HCT116 (cell line): ENCODE results near the gene ATG4B.

Experiments
- ELF1 ChIP-seq: IDR thresholded peaks from 2 replicates; pipeline ENCODE4 v1.6.1; 2012; ENCODE audit warnings: low read depth, borderline replicate concordance
- EZH2 ChIP-seq: fragments of 200-600 bp; sonication (generic); IDR thresholded peaks from 2 replicates; pipeline ENCODE4 v1.6.1; 2017; ENCODE audit warnings: antibody characterized with exemption, mixed run types
- EZH2phosphoT487 ChIP-seq: fragments of 200-600 bp; IDR thresholded peaks from 2 replicates; pipeline ENCODE4 v1.6.1; 2018; ENCODE audit warnings: antibody characterized with exemption, borderline replicate concordance
- MAX ChIP-seq: IDR thresholded peaks from 2 replicates; pipeline ENCODE4 v1.6.1; 2012
- POLR2A ChIP-seq: IDR thresholded peaks from 2 replicates; pipeline ENCODE4 v1.7.0; 2011; ENCODE audit warnings: borderline replicate concordance; ENCODE audit not compliant: insufficient read depth, insufficient read length; ENCODE audit errors: extremely low read depth
- POLR2AphosphoS5 ChIP-seq: IDR thresholded peaks from 2 replicates; pipeline ENCODE4 v1.6.1; 2011; ENCODE audit warnings: mild to moderate bottlenecking, low read depth, low read length, moderate library complexity
- RAD21 ChIP-seq: IDR thresholded peaks from 2 replicates; pipeline ENCODE4 v1.6.1; 2012; ENCODE audit warnings: low read depth, mild to moderate bottlenecking
- REST ChIP-seq: IDR thresholded peaks from 2 replicates; pipeline ENCODE4 v1.6.1; 2012; ENCODE audit warnings: low read depth
- SP1 ChIP-seq: IDR thresholded peaks from 2 replicates; pipeline ENCODE4 v1.6.1; 2012; ENCODE audit warnings: low read depth
- ZBTB33 ChIP-seq: IDR thresholded peaks from 2 replicates; pipeline ENCODE4 v1.6.1; 2011; ENCODE audit warnings: mild to moderate bottlenecking, low read length, moderate library complexity; ENCODE audit not compliant: insufficient replicate concordance; ENCODE audit errors: extremely low read depth
- ZFX ChIP-seq: fragments of 450-650 bp; IDR thresholded peaks from 2 replicates; pipeline ENCODE4 v1.6.1; 2017
- ZNF274 ChIP-seq: fragments of 200-500 bp; sonication (Bioruptor generic); IDR thresholded peaks from 2 replicates; pipeline ENCODE4 v1.6.1; 2014; ENCODE audit warnings: mild to moderate bottlenecking, low read depth, low read length, inconsistent platforms
- TF ChIP-seq, protein P1 (sequence below), 3 experiments: fragments of 200-600 bp in 1 of 3; sonication (generic) in 1 of 3; IDR thresholded peaks in 2 of 3; conservative IDR thresholded peaks in 1 of 3; 2 replicates each; pipeline ENCODE4 v1.5.1; 2012 to 2017; ENCODE audit warnings: low read depth in 2 of 3, low read length in 2 of 3, antibody characterized with exemption in 1 of 3, borderline replicate concordance in 1 of 3, control low read depth in 1 of 3, mild to moderate bottlenecking in 1 of 3, mixed read lengths in 1 of 3, mixed run types in 1 of 3, moderate library complexity in 1 of 3; ENCODE audit not compliant: insufficient read depth in 1 of 3

DNA sequence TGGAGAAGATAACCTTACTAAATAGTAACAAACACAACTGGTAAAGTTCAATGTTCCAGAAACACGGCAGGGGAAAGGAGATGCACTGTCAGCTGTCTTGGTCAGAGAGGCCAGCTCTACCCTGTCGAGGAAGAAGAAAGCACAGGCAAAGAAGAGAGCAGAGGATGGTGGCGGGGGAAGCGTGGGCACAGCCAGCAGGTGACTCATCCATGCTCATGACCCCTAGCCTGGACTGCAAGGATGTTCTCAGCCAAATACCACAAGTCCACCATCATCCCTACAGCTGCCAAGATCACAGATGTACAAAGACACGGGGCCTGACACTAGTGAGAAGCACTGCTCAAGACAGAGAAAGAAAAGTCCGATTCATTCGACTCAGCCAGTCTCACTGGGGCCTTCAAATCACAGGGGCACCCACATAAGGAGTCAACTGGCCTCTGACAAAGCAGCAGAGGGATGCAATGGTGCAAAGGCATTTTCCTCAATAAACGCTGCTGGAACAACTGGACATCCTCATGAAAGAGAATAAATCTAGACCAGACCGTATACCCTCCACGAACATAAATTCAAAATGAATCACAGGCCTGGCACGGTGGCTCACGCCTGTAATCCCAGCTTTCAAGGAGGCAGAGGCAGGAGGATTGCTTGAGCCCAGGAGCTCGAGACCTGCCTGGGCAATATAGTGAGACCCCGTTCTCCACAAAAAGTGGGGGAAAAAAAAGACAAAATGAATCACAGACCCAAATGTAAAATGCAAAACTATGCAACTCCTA, 43.5 kb downstream of the ATG4B start:
- TF ChIP-seq ZNF274 (no peak), SP1 (no peak), EZH2 (no peak), POLR2AphosphoS5 (no peak), REST (no peak), POLR2A (no peak), MAX (no peak), RAD21 (no peak), ZFX (no peak), ZBTB33 (no peak), ELF1 (no peak), EZH2phosphoT487 (no peak)
- TF ChIP-seq, protein P1, sequence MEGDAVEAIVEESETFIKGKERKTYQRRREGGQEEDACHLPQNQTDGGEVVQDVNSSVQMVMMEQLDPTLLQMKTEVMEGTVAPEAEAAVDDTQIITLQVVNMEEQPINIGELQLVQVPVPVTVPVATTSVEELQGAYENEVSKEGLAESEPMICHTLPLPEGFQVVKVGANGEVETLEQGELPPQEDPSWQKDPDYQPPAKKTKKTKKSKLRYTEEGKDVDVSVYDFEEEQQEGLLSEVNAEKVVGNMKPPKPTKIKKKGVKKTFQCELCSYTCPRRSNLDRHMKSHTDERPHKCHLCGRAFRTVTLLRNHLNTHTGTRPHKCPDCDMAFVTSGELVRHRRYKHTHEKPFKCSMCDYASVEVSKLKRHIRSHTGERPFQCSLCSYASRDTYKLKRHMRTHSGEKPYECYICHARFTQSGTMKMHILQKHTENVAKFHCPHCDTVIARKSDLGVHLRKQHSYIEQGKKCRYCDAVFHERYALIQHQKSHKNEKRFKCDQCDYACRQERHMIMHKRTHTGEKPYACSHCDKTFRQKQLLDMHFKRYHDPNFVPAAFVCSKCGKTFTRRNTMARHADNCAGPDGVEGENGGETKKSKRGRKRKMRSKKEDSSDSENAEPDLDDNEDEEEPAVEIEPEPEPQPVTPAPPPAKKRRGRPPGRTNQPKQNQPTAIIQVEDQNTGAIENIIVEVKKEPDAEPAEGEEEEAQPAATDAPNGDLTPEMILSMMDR (IDR thresholded peaks at IDR 0.05 in 2 of 3, conservative IDR thresholded peaks at IDR 0.05 in 1 of 3; ENCODE audit: borderline replicate concordance in 1 of 3, insufficient read depth in 1 of 3, low read depth in 2 of 3, low read length in 2 of 3): no peak
